GM23338 (cell line): ENCODE results near the gene MED16. TPM values are rescaled to one million over a fixed set of nuclear protein-coding genes. Genes with fewer than 3 reads are reported as not detected.

Experiments used
- ATAC-seq: fragments of 200-7000 bp; cut with Tn5 transposase; 3 replicates; pipeline ENCODE4 v1.9.1; 2020
- DNase-seq: peaks from one replicate; pipeline ENCODE4 v3.0.0-alpha.2; 2015; ENCODE audit warnings: low spot score
- H2AFZ ChIP-seq: fragments of 200-600 bp; sonication (generic); 2 replicates; pipeline ENCODE4 v1.8.0; 2016; ENCODE audit warnings: antibody characterized with exemption, mild to moderate bottlenecking, moderate library complexity
- H3F3A ChIP-seq: fragments of 200-600 bp; sonication (generic); replicated peaks from 2 replicates; pipeline ENCODE4 v1.8.0; 2017; ENCODE audit warnings: antibody characterized with exemption, mixed run types, low read depth
- H3K27ac ChIP-seq: fragments of 200-600 bp; sonication (generic); 2 replicates; pipeline ENCODE4 v1.6.1; 2016; ENCODE audit warnings: low read depth
- H3K27me3 ChIP-seq: fragments of 200-600 bp; sonication (generic); 2 replicates; pipeline ENCODE4 v1.8.0; 2016; ENCODE audit warnings: mild to moderate bottlenecking, mixed run types, moderate library complexity; ENCODE audit not compliant: insufficient read depth
- H3K36me3 ChIP-seq: fragments of 200-600 bp; sonication (generic); 2 replicates; pipeline ENCODE4 v1.8.0; 2016; ENCODE audit warnings: mild to moderate bottlenecking; ENCODE audit not compliant: insufficient read depth
- H3K4me1 ChIP-seq: fragments of 200-600 bp; sonication (generic); 2 replicates; pipeline ENCODE4 v1.8.0; 2016; ENCODE audit warnings: mild to moderate bottlenecking, moderate library complexity; ENCODE audit not compliant: insufficient read depth
- H3K4me2 ChIP-seq: fragments of 200-600 bp; sonication (generic); 2 replicates; pipeline ENCODE4 v1.7.1; 2017; ENCODE audit warnings: mixed run types
- H3K4me3 ChIP-seq: fragments of 200-600 bp; sonication (generic); 2 replicates; pipeline ENCODE4 v1.6.1; 2016; ENCODE audit warnings: mixed run types
- H3K79me2 ChIP-seq: fragments of 200-600 bp; sonication (generic); replicated peaks from 2 replicates; pipeline ENCODE4 v1.8.0; 2017; ENCODE audit warnings: mild to moderate bottlenecking; ENCODE audit not compliant: insufficient read depth
- H3K9me2 ChIP-seq: fragments of 200-600 bp; sonication (generic); 2 replicates; pipeline ENCODE4 v1.8.0; 2017; ENCODE audit not compliant: insufficient read depth
- H4K20me1 ChIP-seq: fragments of 200-600 bp; sonication (generic); replicated peaks from 2 replicates; pipeline ENCODE4 v1.8.0; 2017; ENCODE audit warnings: mild to moderate bottlenecking; ENCODE audit not compliant: insufficient read depth
- H3K27ac Mint-ChIP-seq: 2 replicates; pipeline ENCODE4 v1.8.0; 2020; ENCODE audit warnings: inconsistent platforms, mild to moderate bottlenecking, moderate library complexity, mixed read lengths
- H3K27me3 Mint-ChIP-seq: 3 replicates; pipeline ENCODE4 v1.8.0; 2022; ENCODE audit warnings: low read depth, mild to moderate bottlenecking, moderate library complexity, mixed read lengths, inconsistent platforms; ENCODE audit not compliant: insufficient read depth, poor library complexity
- H3K36me3 Mint-ChIP-seq: 3 replicates; pipeline ENCODE4 v1.8.0; 2021; ENCODE audit warnings: low read depth, mild to moderate bottlenecking, inconsistent platforms, moderate library complexity, mixed read lengths
- H3K4me1 Mint-ChIP-seq: 3 replicates; pipeline ENCODE4 v1.8.0; 2020; ENCODE audit warnings: mild to moderate bottlenecking, inconsistent platforms, mixed read lengths
- H3K4me3 Mint-ChIP-seq: 3 replicates; pipeline ENCODE4 v1.8.0; 2021; ENCODE audit warnings: moderate library complexity, mild to moderate bottlenecking, inconsistent platforms, mixed read lengths
- H3K9me3 Mint-ChIP-seq: 3 replicates; pipeline ENCODE4 v1.8.0; 2020; ENCODE audit warnings: moderate library complexity, mild to moderate bottlenecking, inconsistent platforms, mixed read lengths
- CREB1 ChIP-seq: fragments of 250-450 bp; sonication (Bioruptor Pico); IDR thresholded peaks from 2 replicates; pipeline ENCODE4 v1.5.0; 2020; ENCODE audit warnings: low read depth, mild to moderate bottlenecking, moderate library complexity
- EZH2 ChIP-seq: fragments of 200-600 bp; sonication (generic); IDR thresholded peaks from one replicate; pipeline ENCODE4 v1.8.0; 2017; ENCODE audit warnings: antibody characterized with exemption, mild to moderate bottlenecking, low read depth; ENCODE audit not compliant: unreplicated experiment
- EZH2phosphoT487 ChIP-seq: fragments of 200-600 bp; sonication (generic); IDR thresholded peaks from one replicate; pipeline ENCODE4 v1.8.1; 2018; ENCODE audit warnings: antibody characterized with exemption; ENCODE audit not compliant: unreplicated experiment
- JUNB ChIP-seq: IDR thresholded peaks from one replicate; pipeline ENCODE4 v1.6.1; 2016; ENCODE audit warnings: antibody characterized with exemption; ENCODE audit not compliant: unreplicated experiment
- NANOG ChIP-seq: IDR thresholded peaks from 2 replicates; pipeline ENCODE4 v1.6.1; 2016; ENCODE audit warnings: antibody characterized with exemption, borderline replicate concordance
- POLR2AphosphoS5 ChIP-seq: IDR thresholded peaks from 2 replicates; pipeline ENCODE4 v1.6.1; 2016; ENCODE audit warnings: antibody characterized with exemption, low read depth
- STAT1 ChIP-seq: IDR thresholded peaks from one replicate; pipeline ENCODE4 v1.6.1; 2016; ENCODE audit warnings: antibody characterized with exemption; ENCODE audit not compliant: unreplicated experiment
- ZNF114 ChIP-seq: fragments of 250-450 bp; sonication (Bioruptor Pico); IDR thresholded peaks from 2 replicates; pipeline ENCODE4 v1.5.0; 2020; ENCODE audit warnings: mild to moderate bottlenecking, moderate library complexity
- ZNF331 ChIP-seq: fragments of 250-450 bp; sonication (Bioruptor Pico); IDR thresholded peaks from 2 replicates; pipeline ENCODE4 v1.5.0; 2020; ENCODE audit warnings: low read depth, mild to moderate bottlenecking, moderate library complexity
- polyA plus RNA-seq: library from polyadenylated mRNA; unstranded; fragments of >200 nt; fragmentation: Nextera tagmentation; extraction: Ambion mirVana; gene quantifications from 2 replicates; pipeline ENCODE4 v1.2.1, GENCODE V29; 2016
- total RNA-seq: library from RNA; depleted of rRNA; stranded (reverse); fragments of >200 nt; shearing (Covaris generic); gene quantifications from 2 replicates; pipeline ENCODE4 v1.2.3, GENCODE V29; 2014
- TF ChIP-seq, protein P1 (sequence below): IDR thresholded peaks from one replicate; pipeline ENCODE4 v1.6.1; 2018; ENCODE audit warnings: antibody characterized with exemption; ENCODE audit not compliant: unreplicated experiment
- TF ChIP-seq, protein P2 (sequence below), 2 experiments: fragments of 200-600 bp in 1 of 2; sonication (generic) in 1 of 2; conservative IDR thresholded peaks; 2 replicates each; pipeline versions ENCODE4 v1.5.1 to v1.6.1; 2016 to 2017; ENCODE audit warnings: antibody characterized with exemption in 2 of 2, low read depth in 2 of 2, mild to moderate bottlenecking in 2 of 2, moderate library complexity in 1 of 2
- TF ChIP-seq, protein P3 (sequence below): IDR thresholded peaks from 2 replicates; pipeline ENCODE4 v1.6.1; 2016; ENCODE audit warnings: antibody characterized with exemption
- TF ChIP-seq, protein P4 (sequence below): fragments of 250-450 bp; sonication (Bioruptor Pico); IDR thresholded peaks from 2 replicates; pipeline ENCODE4 v1.5.0; 2020; ENCODE audit warnings: mild to moderate bottlenecking, moderate library complexity

The MED16 gene
- total and polyA plus RNA-seq, 2 experiments from 2014 or later: 52.7 to 73.6 TPM

DNA sequence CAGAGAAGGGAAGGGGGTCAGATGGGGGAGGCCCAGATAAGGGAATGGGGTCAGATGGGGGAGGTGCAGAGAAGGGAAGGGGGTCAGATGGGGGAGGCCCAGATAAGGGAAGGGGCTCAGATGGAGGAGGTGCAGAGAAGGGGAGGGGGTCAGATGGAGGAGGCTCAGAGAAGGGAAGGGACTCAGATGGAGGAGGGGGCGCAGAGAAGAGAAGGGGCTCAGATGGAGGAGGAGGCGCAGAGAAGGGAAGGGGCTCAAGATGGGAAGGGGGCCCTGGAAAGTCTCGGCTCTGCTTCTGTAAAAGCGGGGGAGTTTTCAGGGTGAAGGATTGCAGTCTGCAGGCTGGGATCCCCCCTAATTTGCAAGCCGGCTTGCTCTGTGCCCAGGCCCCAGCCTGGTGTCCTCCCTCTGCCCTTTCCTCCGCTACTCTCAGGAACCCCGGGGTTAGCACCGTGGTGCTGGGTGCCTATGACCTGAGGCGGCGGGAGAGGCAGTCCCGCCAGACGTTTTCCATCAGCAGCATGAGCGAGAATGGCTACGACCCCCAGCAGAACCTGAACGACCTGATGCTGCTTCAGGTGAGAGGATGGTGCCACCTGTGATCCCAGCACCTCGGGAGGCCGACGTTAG, 63.7 kb downstream of the MED16 start:
- H3K36me3 ChIP-seq: no peaks in the 10 kb centered on the region
- H3K27ac ChIP-seq: no peak overlapping the region
- no peaks in the 10 kb centered on the region for H3K27me3 ChIP-seq
- DNase-seq: no peak
- H3K4me3 ChIP-seq: no peak overlapping the region
- H3K27me3 Mint-ChIP-seq: peaks cover 6% of the 10 kb centered on the region
- H4K20me1 ChIP-seq: no peaks in the 10 kb centered on the region
- ATAC-seq: no peak
- no peaks in the 10 kb centered on the region for H3K79me2 ChIP-seq
- no peak overlapping the region for H3K27ac Mint-ChIP-seq
- TF ChIP-seq ZNF331 (CRISPR knock-in tag) (no peak), EZH2 (no peak), EZH2phosphoT487 (no peak), POLR2AphosphoS5 (no peak), NANOG (no peak), STAT1 (no peak), ZNF114 (no peak), CREB1 (CRISPR knock-in tag) (no peak), JUNB (no peak)
- TF ChIP-seq, protein P1, sequence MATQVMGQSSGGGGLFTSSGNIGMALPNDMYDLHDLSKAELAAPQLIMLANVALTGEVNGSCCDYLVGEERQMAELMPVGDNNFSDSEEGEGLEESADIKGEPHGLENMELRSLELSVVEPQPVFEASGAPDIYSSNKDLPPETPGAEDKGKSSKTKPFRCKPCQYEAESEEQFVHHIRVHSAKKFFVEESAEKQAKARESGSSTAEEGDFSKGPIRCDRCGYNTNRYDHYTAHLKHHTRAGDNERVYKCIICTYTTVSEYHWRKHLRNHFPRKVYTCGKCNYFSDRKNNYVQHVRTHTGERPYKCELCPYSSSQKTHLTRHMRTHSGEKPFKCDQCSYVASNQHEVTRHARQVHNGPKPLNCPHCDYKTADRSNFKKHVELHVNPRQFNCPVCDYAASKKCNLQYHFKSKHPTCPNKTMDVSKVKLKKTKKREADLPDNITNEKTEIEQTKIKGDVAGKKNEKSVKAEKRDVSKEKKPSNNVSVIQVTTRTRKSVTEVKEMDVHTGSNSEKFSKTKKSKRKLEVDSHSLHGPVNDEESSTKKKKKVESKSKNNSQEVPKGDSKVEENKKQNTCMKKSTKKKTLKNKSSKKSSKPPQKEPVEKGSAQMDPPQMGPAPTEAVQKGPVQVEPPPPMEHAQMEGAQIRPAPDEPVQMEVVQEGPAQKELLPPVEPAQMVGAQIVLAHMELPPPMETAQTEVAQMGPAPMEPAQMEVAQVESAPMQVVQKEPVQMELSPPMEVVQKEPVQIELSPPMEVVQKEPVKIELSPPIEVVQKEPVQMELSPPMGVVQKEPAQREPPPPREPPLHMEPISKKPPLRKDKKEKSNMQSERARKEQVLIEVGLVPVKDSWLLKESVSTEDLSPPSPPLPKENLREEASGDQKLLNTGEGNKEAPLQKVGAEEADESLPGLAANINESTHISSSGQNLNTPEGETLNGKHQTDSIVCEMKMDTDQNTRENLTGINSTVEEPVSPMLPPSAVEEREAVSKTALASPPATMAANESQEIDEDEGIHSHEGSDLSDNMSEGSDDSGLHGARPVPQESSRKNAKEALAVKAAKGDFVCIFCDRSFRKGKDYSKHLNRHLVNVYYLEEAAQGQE: no peak
- TF ChIP-seq, protein P2, sequence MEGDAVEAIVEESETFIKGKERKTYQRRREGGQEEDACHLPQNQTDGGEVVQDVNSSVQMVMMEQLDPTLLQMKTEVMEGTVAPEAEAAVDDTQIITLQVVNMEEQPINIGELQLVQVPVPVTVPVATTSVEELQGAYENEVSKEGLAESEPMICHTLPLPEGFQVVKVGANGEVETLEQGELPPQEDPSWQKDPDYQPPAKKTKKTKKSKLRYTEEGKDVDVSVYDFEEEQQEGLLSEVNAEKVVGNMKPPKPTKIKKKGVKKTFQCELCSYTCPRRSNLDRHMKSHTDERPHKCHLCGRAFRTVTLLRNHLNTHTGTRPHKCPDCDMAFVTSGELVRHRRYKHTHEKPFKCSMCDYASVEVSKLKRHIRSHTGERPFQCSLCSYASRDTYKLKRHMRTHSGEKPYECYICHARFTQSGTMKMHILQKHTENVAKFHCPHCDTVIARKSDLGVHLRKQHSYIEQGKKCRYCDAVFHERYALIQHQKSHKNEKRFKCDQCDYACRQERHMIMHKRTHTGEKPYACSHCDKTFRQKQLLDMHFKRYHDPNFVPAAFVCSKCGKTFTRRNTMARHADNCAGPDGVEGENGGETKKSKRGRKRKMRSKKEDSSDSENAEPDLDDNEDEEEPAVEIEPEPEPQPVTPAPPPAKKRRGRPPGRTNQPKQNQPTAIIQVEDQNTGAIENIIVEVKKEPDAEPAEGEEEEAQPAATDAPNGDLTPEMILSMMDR (conservative IDR thresholded peaks at IDR 0.05; ENCODE audit: low read depth in 2 of 2): no peak
- TF ChIP-seq, protein P3, sequence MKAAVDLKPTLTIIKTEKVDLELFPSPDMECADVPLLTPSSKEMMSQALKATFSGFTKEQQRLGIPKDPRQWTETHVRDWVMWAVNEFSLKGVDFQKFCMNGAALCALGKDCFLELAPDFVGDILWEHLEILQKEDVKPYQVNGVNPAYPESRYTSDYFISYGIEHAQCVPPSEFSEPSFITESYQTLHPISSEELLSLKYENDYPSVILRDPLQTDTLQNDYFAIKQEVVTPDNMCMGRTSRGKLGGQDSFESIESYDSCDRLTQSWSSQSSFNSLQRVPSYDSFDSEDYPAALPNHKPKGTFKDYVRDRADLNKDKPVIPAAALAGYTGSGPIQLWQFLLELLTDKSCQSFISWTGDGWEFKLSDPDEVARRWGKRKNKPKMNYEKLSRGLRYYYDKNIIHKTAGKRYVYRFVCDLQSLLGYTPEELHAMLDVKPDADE: no peak
- TF ChIP-seq, protein P4, sequence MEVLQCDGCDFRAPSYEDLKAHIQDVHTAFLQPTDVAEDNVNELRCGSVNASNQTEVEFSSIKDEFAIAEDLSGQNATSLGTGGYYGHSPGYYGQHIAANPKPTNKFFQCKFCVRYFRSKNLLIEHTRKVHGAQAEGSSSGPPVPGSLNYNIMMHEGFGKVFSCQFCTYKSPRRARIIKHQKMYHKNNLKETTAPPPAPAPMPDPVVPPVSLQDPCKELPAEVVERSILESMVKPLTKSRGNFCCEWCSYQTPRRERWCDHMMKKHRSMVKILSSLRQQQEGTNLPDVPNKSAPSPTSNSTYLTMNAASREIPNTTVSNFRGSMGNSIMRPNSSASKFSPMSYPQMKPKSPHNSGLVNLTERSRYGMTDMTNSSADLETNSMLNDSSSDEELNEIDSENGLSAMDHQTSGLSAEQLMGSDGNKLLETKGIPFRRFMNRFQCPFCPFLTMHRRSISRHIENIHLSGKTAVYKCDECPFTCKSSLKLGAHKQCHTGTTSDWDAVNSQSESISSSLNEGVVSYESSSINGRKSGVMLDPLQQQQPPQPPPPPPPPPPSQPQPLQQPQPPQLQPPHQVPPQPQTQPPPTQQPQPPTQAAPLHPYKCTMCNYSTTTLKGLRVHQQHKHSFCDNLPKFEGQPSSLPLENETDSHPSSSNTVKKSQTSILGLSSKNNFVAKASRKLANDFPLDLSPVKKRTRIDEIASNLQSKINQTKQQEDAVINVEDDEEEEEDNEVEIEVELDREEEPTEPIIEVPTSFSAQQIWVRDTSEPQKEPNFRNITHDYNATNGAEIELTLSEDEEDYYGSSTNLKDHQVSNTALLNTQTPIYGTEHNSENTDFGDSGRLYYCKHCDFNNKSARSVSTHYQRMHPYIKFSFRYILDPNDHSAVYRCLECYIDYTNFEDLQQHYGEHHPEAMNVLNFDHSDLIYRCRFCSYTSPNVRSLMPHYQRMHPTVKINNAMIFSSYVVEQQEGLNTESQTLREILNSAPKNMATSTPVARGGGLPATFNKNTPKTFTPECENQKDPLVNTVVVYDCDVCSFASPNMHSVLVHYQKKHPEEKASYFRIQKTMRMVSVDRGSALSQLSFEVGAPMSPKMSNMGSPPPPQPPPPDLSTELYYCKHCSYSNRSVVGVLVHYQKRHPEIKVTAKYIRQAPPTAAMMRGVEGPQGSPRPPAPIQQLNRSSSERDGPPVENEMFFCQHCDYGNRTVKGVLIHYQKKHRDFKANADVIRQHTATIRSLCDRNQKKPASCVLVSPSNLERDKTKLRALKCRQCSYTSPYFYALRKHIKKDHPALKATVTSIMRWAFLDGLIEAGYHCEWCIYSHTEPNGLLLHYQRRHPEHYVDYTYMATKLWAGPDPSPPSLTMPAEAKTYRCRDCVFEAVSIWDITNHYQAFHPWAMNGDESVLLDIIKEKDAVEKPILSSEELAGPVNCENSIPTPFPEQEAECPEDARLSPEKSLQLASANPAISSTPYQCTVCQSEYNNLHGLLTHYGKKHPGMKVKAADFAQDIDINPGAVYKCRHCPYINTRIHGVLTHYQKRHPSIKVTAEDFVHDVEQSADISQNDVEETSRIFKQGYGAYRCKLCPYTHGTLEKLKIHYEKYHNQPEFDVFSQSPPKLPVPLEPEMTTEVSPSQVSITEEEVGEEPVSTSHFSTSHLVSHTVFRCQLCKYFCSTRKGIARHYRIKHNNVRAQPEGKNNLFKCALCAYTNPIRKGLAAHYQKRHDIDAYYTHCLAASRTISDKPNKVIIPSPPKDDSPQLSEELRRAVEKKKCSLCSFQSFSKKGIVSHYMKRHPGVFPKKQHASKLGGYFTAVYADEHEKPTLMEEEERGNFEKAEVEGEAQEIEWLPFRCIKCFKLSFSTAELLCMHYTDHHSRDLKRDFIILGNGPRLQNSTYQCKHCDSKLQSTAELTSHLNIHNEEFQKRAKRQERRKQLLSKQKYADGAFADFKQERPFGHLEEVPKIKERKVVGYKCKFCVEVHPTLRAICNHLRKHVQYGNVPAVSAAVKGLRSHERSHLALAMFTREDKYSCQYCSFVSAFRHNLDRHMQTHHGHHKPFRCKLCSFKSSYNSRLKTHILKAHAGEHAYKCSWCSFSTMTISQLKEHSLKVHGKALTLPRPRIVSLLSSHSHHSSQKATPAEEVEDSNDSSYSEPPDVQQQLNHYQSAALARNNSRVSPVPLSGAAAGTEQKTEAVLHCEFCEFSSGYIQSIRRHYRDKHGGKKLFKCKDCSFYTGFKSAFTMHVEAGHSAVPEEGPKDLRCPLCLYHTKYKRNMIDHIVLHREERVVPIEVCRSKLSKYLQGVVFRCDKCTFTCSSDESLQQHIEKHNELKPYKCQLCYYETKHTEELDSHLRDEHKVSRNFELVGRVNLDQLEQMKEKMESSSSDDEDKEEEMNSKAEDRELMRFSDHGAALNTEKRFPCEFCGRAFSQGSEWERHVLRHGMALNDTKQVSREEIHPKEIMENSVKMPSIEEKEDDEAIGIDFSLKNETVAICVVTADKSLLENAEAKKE (CRISPR knock-in tag): no peak
- H3K4me1 ChIP-seq: no peaks in the 10 kb centered on the region
- H3K4me1 Mint-ChIP-seq: no peaks in the 10 kb centered on the region
- H2AFZ ChIP-seq: no peak overlapping the region
- no peaks in the 10 kb centered on the region for H3K9me2 ChIP-seq
- no peak overlapping the region for H3K4me2 ChIP-seq
- no peaks in the 10 kb centered on the region for H3K9me3 Mint-ChIP-seq
- no peak overlapping the region for H3K4me3 Mint-ChIP-seq
- no peaks in the 10 kb centered on the region for H3F3A ChIP-seq
- no peaks in the 10 kb centered on the region for H3K36me3 Mint-ChIP-seq
